IMR-90 (cell line): ENCODE results near the gene PNPLA1. TPM values are rescaled to one million over a fixed set of nuclear protein-coding genes. Genes with fewer than 3 reads are reported as not detected.

Experiments used
- ATAC-seq: fragments of 200-7000 bp; cut with Tn5 transposase; 2 replicates; pipeline ENCODE4 v1.9.1; 2020; ENCODE audit warnings: low read depth, mild to moderate bottlenecking, moderate library complexity
- BruUV-seq: library from RNA; stranded (reverse); fragments of 400-500 nt; replicated peaks from 2 replicates; lab custom pipeline; 2021; lab: Mats Ljungman, UMichigan
- CTCF ChIA-PET: fragments of 300-600 bp; formaldehyde crosslinking; extraction: SDS; loops from one replicate; lab custom pipeline; 2021; ENCODE audit warnings: antibody characterized with exemption; lab: Yijun Ruan, JAX
- POLR2A ChIA-PET: fragments of 300-600 bp; sonication (Branson Sonifier 250); formaldehyde crosslinking; loops from one replicate; lab custom pipeline; 2022; ENCODE audit warnings: antibody characterized with exemption; ENCODE audit not compliant: unreplicated experiment; lab: Charles Lee
- DNase-seq: peaks from one replicate; pipeline ENCODE4 v3.0.0; 2013
- H2AFZ ChIP-seq: replicated peaks from 2 replicates; pipeline ENCODE3; 2013; ENCODE audit warnings: low read length, mild to moderate bottlenecking; ENCODE audit not compliant: poor library complexity
- H2AK5ac ChIP-seq: 2 replicates; pipeline ENCODE4 v1.6.1; 2013; ENCODE audit warnings: low read depth, low read length, inconsistent platforms
- H2AK9ac ChIP-seq: replicated peaks from 2 replicates; pipeline ENCODE3; 2013; ENCODE audit warnings: mild to moderate bottlenecking, low read depth, low read length, moderate library complexity; ENCODE audit not compliant: poor library complexity
- H2BK120ac ChIP-seq: 2 replicates; pipeline ENCODE4 v1.6.1; 2013; ENCODE audit warnings: low read depth, low read length, inconsistent platforms
- H2BK15ac ChIP-seq: 3 replicates; pipeline ENCODE4 v1.6.1; 2013; ENCODE audit warnings: low read depth, low read length, inconsistent platforms
- H2BK20ac ChIP-seq: 2 replicates; pipeline ENCODE4 v1.6.1; 2013; ENCODE audit warnings: low read depth, mild to moderate bottlenecking, inconsistent platforms, low read length, moderate library complexity
- H2BK5ac ChIP-seq: 2 replicates; pipeline ENCODE4 v1.6.1; 2013; ENCODE audit warnings: mild to moderate bottlenecking, low read depth, low read length, inconsistent platforms; ENCODE audit not compliant: poor library complexity, severe bottlenecking
- H3K14ac ChIP-seq: replicated peaks from 2 replicates; pipeline ENCODE4 v1.6.1; 2013; ENCODE audit warnings: low read depth, low read length, inconsistent platforms
- H3K18ac ChIP-seq: 2 replicates; pipeline ENCODE4 v1.6.1; 2013; ENCODE audit warnings: low read depth, low read length, control low read depth
- H3K23ac ChIP-seq: 2 replicates; pipeline ENCODE4 v1.6.1; 2013; ENCODE audit warnings: low read depth, low read length, inconsistent platforms
- H3K27ac ChIP-seq: 2 replicates; pipeline ENCODE4 v1.5.1; 2013; ENCODE audit warnings: mild to moderate bottlenecking, control low read depth, low read length; ENCODE audit not compliant: insufficient read depth
- H3K27me3 ChIP-seq: 2 replicates; pipeline ENCODE4 v1.6.1; 2013; ENCODE audit warnings: low read length; ENCODE audit not compliant: control insufficient read depth, insufficient read depth
- H3K36me3 ChIP-seq: 2 replicates; pipeline ENCODE4 v1.6.1; 2013; ENCODE audit warnings: low read length, mixed read lengths; ENCODE audit not compliant: control insufficient read depth, insufficient read depth
- H3K4ac ChIP-seq: 2 replicates; pipeline ENCODE4 v1.6.1; 2013; ENCODE audit warnings: low read depth, low read length, inconsistent platforms
- H3K4me1 ChIP-seq: 2 replicates; pipeline ENCODE4 v1.6.1; 2013; ENCODE audit warnings: low read length, mixed read lengths; ENCODE audit not compliant: control insufficient read depth, insufficient read depth
- H3K4me2 ChIP-seq: 2 replicates; pipeline ENCODE4 v1.6.1; 2013; ENCODE audit warnings: low read depth, mild to moderate bottlenecking, control low read depth, low read length, moderate library complexity
- H3K4me3 ChIP-seq: 2 replicates; pipeline ENCODE4 v1.5.1; 2013; ENCODE audit warnings: low read depth, mild to moderate bottlenecking, control low read depth, low read length, moderate library complexity; ENCODE audit not compliant: insufficient read depth
- H3K56ac ChIP-seq: 2 replicates; pipeline ENCODE4 v1.6.1; 2013; ENCODE audit warnings: low read length, inconsistent platforms; ENCODE audit not compliant: insufficient read depth; ENCODE audit errors: extremely low read depth
- H3K79me1 ChIP-seq, 2 experiments: 2 replicates each; pipeline ENCODE4 v1.6.1; 2013; ENCODE audit warnings: low read length in 2 of 2, inconsistent platforms in 1 of 2, low read depth in 1 of 2
- H3K9ac ChIP-seq: 2 replicates; pipeline ENCODE4 v1.6.1; 2013; ENCODE audit warnings: low read depth, low read length, control low read depth
- H3K9me1 ChIP-seq: 2 replicates; pipeline ENCODE4 v1.6.1; 2013; ENCODE audit warnings: low read length, inconsistent platforms; ENCODE audit not compliant: insufficient read depth
- H3K9me3 ChIP-seq: 2 replicates; pipeline ENCODE4 v1.6.1; 2013; ENCODE audit warnings: low read length; ENCODE audit not compliant: control insufficient read depth, insufficient read depth
- H4K20me1 ChIP-seq: 2 replicates; pipeline ENCODE4 v1.6.1; 2013; ENCODE audit warnings: low read length, inconsistent platforms; ENCODE audit not compliant: insufficient read depth
- H4K5ac ChIP-seq: 2 replicates; pipeline ENCODE4 v1.6.1; 2013; ENCODE audit warnings: mild to moderate bottlenecking, low read depth, low read length, control low read depth
- H4K8ac ChIP-seq, 2 experiments: 2 replicates each; pipeline ENCODE4 v1.6.1; 2013; ENCODE audit warnings: low read depth in 2 of 2, low read length in 2 of 2, control low read depth in 1 of 2, inconsistent platforms in 1 of 2
- H4K91ac ChIP-seq: 2 replicates; pipeline ENCODE4 v1.6.1; 2013; ENCODE audit warnings: low read depth, low read length, inconsistent platforms; ENCODE audit not compliant: insufficient read depth
- CEBPB ChIP-seq: IDR thresholded peaks from 2 replicates; pipeline ENCODE4 v1.6.1; 2012; ENCODE audit warnings: low read depth, low read length, improper control_type of control experiment
- ELK1 ChIP-seq: fragments of 150-350 bp; IDR thresholded peaks from 2 replicates; pipeline ENCODE4 v1.6.1; 2016; ENCODE audit warnings: low read depth, mild to moderate bottlenecking, low read length, moderate library complexity, borderline replicate concordance
- POLR2A ChIP-seq: IDR thresholded peaks from 2 replicates; pipeline ENCODE4 v1.6.1; 2012; ENCODE audit warnings: mild to moderate bottlenecking, low read depth, low read length
- RAD21 ChIP-seq: IDR thresholded peaks from 2 replicates; pipeline ENCODE4 v1.6.1; 2012; ENCODE audit warnings: low read length, improper control_type of control experiment
- RCOR1 ChIP-seq: IDR thresholded peaks from 2 replicates; pipeline ENCODE4 v1.6.1; 2012; ENCODE audit warnings: mild to moderate bottlenecking, low read length, improper control_type of control experiment; ENCODE audit not compliant: insufficient replicate concordance
- RFX5 ChIP-seq: IDR thresholded peaks from 2 replicates; pipeline ENCODE4 v1.8.0; 2012; ENCODE audit warnings: low read depth, mild to moderate bottlenecking, low read length, moderate library complexity
- WGBS, 2 experiments: methylation state at CpG; one replicate each; pipeline versions ENCODE4 v1.1.5 to v1.1.7; 2013; ENCODE audit warnings: missing lambda C conversion rate in 2 of 2; ENCODE audit not compliant: insufficient read length in 1 of 2; ENCODE audit errors: extremely low coverage in 2 of 2; 5-methylcytosine and 5-hydroxymethylcytosine counted together
- dilution Hi-C: fragments of 300-500 bp; cut with HindIII; formaldehyde crosslinking; loops from one replicate; pipeline ENCODE4 v1.14.3; 2018; ENCODE audit warnings: low sequenced_read_pairs; ENCODE audit not compliant: unreplicated experiment
- in situ Hi-C: fragments of 300-500 bp; cut with MboI; formaldehyde crosslinking; loops from 3 replicates; pipeline ENCODE4 v1.14.3; 2019; ENCODE audit warnings: low sequenced_read_pairs, inconsistent platforms, mixed read lengths
- intact Hi-C: fragments of 100-400 bp; cut with micrococcal nuclease; formaldehyde crosslinking; loops from 2 replicates; pipeline ENCODE4 v1.10.0; 2022
- polyA plus RNA-seq, 3 experiments: library from polyadenylated mRNA; depleted of rRNA; stranded (reverse); fragments of >200 nt; gene quantifications; 2 replicates each; pipeline ENCODE4 v1.2.3, GENCODE V29; 2012; ENCODE audit warnings: low replicate concordance in 1 of 3
- total RNA-seq: library from RNA; depleted of rRNA; stranded (reverse); fragments of >200 nt; gene quantifications from 2 replicates; pipeline ENCODE4 v1.2.3, GENCODE V29; 2012

The PNPLA1 gene
- total and polyA plus RNA-seq, 2 of the 4 experiments (the other 2 are of a cell fraction), result not detected

- POLR2A ChIA-PET, result no interaction called here
- no peak for DNase-seq
- ATAC-seq, result no peak
- Histone ChIP-seq H3K23ac (no peak overlapping the region), H4K20me1 (peaks cover 11% of the 10 kb centered on the region; the same call in 1 of the 2 replicates), H3K56ac (no peak overlapping the region), H3K9ac (no peak overlapping the region), H3K79me1 (peaks cover 5 to 28% of the 10 kb centered on the region in 2 experiments), H4K5ac (no peak overlapping the region), H2AK5ac (no peak overlapping the region), H2BK120ac (no peak overlapping the region), H2BK5ac (no peak overlapping the region), H4K91ac (no peak overlapping the region), H3K9me1 (peaks cover 6% of the 10 kb centered on the region), H2AK9ac (no peak overlapping the region), H2BK20ac (no peak overlapping the region), H2AFZ (no peak overlapping the region), H3K27ac (no peak overlapping the region), H3K4me1 (peaks cover 12% of the 10 kb centered on the region), H3K4me3 (no peak overlapping the region), H2BK15ac (no peak overlapping the region), H3K9me3 (no peaks in the 10 kb centered on the region), H3K36me3 (peaks cover 59% of the 10 kb centered on the region), H3K27me3 (no peaks in the 10 kb centered on the region), H3K4me2 (no peak overlapping the region), H4K8ac (no peak overlapping the region), H3K4ac (no peak overlapping the region), H3K14ac (no peak overlapping the region), H3K18ac (no peak overlapping the region)
- TF ChIP-seq ELK1, result no peak
- TF ChIP-seq RCOR1, result no peak
- TF ChIP-seq RAD21, result no peak
- TF ChIP-seq POLR2A, result no peak
- TF ChIP-seq RFX5, result no peak
- TF ChIP-seq CEBPB, result no peak
- CTCF ChIA-PET, result no interaction called here
- no TSS peak for BruUV-seq
- in situ Hi-C loops (no loop called here), dilution Hi-C loops (no loop called here), intact Hi-C loops (no loop called here)
- WGBS, 2 experiments, result 88% methylated on average over 1 of the region's 1 CpG; no CpG with 5 or more reads in 1 of the 2 experiments
Measured at GRCh38 chr6:36227379-36228228, 42.3 kb upstream of the PNPLA1 start.
